ENCODE data around the gene UVRAG. TPM values are rescaled to one million over a fixed set of nuclear protein-coding genes. Genes with fewer than 3 reads are reported as not detected.
A peak's percentile ranks its signal among the peaks of the same experiment; 100 is the strongest.

Gene UVRAG
- polyA plus RNA-seq, 4 donors: 17.1 to 21.4 (median 18.3) TPM

DNA sequence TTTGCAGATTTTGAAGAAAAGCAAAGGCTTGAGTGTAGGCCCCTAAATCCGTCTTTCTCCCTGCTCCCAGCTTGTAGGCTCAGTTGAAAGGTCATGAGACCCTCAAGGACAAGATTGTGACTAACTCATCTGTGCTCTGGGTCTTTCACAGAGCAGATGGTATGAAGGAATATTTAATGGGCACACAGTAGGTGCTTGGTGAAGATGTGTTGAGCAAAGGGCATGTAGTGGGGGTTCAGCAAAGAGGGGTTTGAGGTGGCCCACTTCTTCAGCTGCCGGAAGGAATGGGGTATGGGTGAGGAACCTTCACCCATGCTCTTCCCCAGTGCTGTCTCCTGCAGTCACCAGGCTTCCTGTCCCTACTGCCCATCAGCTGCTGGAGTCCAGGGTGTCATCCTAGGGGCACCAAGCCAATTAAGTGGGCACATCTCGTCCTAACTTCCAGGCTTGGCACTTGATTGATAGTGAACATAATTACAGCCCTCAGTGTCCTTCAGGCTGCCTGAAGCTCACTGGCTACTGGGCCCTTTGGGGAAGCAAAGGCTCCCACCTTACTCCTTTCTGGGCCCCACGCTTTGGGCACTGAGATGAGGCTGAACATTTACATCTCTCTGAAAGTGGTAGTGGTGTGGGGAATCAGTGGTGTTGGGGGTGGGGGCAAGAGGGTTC, 31.5 kb upstream of the UVRAG start:
- DNase-seq (ENCODE audit: low read depth in 4 of 4, low spot score in 3 of 4): no peak

DNA sequence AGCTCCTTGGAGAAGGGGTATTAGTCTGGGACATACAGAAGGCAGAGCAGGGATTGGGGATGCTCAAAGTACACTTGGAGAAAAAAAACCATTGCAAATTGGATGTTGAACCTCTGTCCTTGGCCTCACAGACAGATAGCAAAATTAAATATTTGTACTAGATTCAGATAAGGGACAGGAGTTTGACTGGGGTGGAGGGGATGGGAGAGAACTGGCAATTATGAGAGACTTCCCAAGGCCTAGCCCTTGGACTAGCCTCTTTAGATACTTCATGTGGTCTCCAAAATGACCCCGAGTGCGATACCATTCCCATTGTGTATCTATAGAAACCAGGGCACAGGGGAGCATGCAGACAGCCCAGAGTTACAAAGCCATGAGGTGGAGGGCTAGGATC, 30.9 kb upstream of the UVRAG start:
- no peak for DNase-seq (ENCODE audit: low read depth in 4 of 4, low spot score in 3 of 4)

- DNase-seq (ENCODE audit: low read depth in 4 of 4, low spot score in 3 of 4): no peak
Observed at GRCh38 chr11:75784506-75784905, 30.5 kb upstream of the UVRAG start.

DNA sequence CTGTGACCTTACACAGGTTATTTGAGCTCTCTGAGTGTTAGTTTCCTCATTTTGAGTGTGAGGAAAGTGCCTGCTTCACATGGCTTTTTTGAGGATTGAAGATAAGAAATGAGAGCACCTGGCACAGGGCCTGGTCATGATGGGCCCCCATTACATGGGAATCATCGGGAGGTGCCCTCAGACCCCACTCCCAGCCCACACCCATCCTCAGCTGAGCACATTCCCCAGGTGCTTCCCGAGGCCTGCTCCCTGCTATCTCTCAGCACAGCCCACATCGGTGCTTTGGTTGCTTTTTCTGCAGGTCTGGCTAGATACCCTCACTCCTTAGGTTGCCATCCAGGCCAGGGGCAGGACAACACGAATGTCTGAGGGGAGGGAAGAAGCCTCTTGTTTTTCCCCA, 29.8 kb upstream of the UVRAG start:
- DNase-seq (ENCODE audit: low read depth in 4 of 4, low spot score in 3 of 4): no peak

DNA sequence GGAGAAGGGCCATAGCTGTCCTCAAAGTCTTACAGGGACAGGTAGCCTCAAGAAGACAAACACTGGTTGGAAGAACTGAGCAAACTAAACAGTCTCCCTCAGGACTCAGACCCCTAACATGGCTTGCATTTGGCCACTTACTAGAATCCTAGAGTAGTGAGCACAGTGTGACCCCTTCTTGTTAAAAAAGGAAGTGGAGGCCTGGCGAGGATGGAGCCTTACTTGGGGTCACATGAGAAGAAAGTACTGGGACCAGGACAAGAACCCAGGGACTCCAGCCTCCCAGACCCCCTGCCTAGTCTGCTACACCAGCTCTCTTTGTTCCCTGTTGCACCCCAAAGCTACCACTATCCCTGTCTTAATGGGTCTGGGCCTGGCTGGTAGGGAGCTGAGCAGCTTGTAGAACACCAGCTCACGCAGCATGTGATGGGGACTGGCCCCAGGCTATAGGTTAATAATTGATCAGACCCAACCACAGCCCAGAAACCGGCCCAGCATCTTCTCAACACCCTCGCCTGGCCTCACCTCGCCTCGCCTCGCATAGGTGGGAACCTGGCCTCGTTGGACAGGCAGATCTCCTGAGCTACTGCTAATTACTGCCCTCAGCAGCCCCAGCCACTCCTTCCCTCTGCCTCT, 28.8 kb upstream of the UVRAG start:
- DNase-seq (ENCODE audit: low read depth in 4 of 4, low spot score in 3 of 4): peak in 3 of 4 donors; percentile 25 to 60 (median 37)

DNA sequence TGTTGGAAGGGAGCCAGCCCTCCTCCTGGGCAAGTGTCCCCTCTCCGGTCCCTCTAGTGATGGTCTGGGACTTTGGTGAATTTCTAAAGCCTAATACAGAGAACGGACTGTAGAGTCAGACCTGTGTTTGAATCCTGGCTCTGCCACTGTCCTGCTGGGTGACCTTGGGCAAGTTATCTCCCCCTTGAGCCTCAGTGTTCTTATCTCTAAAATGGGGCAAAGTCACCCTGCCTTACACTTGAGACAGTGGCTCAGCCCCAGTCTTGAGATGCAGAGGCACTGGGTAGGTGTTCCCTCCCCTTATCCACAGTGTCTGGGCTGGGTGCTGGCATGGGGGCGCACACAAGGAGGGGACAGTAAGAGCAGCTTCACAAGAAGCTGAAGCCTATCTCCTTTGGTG, 25.5 kb upstream of the UVRAG start:
- DNase-seq (ENCODE audit: low read depth in 4 of 4, low spot score in 3 of 4): no peak

- DNase-seq (ENCODE audit: low read depth in 4 of 4, low spot score in 3 of 4): no peak
Observed at GRCh38 chr11:75790986-75791385, 24.0 kb upstream of the UVRAG start.

GRCh38 chr11:75792127-75792731, 22.8 kb upstream of the UVRAG start:
- no peak for DNase-seq (ENCODE audit: low read depth in 4 of 4, low spot score in 3 of 4)

DNA sequence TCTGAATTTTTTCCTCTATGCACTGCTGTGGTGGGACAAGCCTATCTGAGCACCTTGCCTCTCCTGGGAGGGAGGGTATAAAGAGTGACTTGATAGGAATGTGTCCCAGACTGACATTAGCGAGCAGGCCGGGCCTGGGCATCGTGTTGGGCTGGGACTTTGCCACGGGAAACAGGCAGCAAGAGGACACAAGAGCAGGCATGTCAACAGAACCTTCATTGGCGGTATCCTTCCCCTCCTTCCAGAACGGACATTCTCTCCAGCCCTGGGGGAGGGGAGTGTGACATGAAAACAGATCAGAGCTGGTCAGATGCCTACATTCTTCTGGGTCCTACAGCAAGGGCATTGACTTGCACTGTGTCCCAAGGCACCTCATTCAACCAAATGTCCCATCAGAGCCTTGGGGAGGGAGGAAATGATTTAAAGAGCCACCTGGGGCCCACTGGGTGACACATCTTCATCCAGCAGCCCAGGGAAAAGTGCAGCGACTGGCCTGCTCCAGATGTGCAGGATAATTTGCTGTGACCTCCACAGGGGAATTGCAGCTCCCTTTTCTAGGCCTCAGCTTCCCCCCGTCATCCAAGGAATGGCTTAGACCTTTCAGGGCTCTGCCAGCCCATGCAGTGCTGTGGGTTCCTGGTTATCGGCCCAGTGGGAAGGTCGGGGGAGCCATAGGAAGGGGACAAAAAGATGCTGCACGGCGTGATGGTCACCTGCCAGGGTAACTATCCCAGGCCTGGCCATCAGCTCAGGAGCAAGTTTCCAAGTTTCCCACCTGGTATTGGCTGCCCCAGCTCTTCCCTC, 21.8 kb upstream of the UVRAG start:
- DNase-seq (ENCODE audit: low read depth in 4 of 4, low spot score in 3 of 4): no peak

GRCh38 chr11:75793966-75794365, 21.0 kb upstream of the UVRAG start:
- no peak for DNase-seq (ENCODE audit: low read depth in 4 of 4, low spot score in 3 of 4)

GRCh38 chr11:75795276-75796090, 19.5 kb upstream of the UVRAG start:
- DNase-seq (ENCODE audit: low read depth in 4 of 4, low spot score in 3 of 4): no peak

- DNase-seq (ENCODE audit: low read depth in 4 of 4, low spot score in 3 of 4): no peak
Observed at GRCh38 chr11:75796091-75796435, 18.9 kb upstream of the UVRAG start.

DNA sequence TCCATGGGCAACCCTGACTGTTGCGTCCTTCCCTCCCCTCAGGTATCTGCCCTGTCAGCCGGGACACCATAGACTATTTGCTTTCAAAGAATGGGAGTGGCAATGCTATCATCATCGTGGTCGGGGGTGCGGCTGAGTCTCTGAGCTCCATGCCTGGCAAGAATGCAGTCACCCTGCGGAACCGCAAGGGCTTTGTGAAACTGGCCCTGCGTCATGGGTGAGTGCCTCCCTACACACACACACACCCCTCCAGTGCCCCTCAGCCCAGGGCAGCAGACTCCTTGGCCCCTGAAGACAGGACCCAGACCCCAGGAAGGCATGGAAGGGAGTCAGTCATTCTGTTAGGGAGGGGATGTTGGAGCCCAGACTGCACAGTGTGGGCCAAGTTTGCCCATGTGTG, 17.9 kb upstream of the UVRAG start:
- no peak for DNase-seq (ENCODE audit: low read depth in 4 of 4, low spot score in 3 of 4)

DNA sequence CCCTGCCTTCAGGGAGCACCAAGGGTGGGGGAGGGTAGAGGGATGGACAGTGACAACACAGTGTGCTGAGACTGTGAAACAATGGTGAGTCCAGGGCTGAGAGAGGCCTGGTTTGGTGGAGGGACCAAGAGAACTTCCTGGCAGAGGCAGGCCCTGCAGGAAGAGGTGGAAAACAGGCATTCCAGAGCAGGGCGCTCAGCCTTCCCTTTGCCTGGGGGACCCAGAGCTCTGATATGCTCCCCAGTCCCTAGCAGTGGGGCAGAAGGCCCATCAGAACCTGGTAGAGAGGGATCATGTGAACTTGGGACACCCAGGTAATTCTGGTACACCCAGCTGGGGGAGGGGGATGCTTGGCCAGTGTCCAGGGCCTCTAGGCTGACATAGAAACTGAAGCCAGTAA, 17.2 kb upstream of the UVRAG start:
- DNase-seq (ENCODE audit: low read depth in 4 of 4, low spot score in 3 of 4): no peak

DNA sequence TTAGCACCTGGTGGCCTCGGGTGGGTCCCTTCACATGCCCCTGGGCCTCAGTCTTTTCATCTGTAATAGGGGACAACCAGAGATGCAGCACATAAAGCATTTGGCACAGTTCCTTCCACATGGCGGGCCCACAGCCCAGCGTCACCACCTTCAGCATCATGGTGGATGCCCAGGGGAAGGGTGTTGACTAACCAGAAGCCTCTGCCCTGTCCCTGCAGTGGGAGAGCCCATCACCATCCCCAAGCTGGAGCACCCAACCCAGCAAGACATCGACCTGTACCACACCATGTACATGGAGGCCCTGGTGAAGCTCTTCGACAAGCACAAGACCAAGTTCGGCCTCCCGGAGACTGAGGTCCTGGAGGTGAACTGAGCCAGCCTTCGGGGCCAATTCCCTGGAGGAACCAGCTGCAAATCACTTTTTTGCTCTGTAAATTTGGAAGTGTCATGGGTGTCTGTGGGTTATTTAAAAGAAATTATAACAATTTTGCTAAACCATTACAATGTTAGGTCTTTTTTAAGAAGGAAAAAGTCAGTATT, 14.8 kb upstream of the UVRAG start:
- DNase-seq (ENCODE audit: low read depth in 4 of 4, low spot score in 3 of 4): no peak

- DNase-seq (ENCODE audit: low read depth in 4 of 4, low spot score in 3 of 4): no peak
Observed at GRCh38 chr11:75800728-75801361, 14.2 kb upstream of the UVRAG start.

- no peak for DNase-seq (ENCODE audit: low read depth in 4 of 4, low spot score in 3 of 4)
Observed at GRCh38 chr11:75801362-75802020, 13.5 kb upstream of the UVRAG start.

GRCh38 chr11:75802021-75802912, 12.7 kb upstream of the UVRAG start:
- DNase-seq (ENCODE audit: low read depth in 4 of 4, low spot score in 3 of 4): no peak
